Stimulated activated CD4-positive, alpha-beta T cell treated with anti-CD3 and anti-CD28 coated beads, Interleukin-1b, Interleukin-23, amount 100 ng/mL, for 4 hours (primary cell): ENCODE measurements around the gene LRRC7.

Source experiments
- DNase-seq, 2 donors: peaks; one replicate each; pipeline ENCODE4 v3.0.0-alpha.2; 2020; ENCODE audit warnings: low read depth in 2 of 2

Gene LRRC7

DNA sequence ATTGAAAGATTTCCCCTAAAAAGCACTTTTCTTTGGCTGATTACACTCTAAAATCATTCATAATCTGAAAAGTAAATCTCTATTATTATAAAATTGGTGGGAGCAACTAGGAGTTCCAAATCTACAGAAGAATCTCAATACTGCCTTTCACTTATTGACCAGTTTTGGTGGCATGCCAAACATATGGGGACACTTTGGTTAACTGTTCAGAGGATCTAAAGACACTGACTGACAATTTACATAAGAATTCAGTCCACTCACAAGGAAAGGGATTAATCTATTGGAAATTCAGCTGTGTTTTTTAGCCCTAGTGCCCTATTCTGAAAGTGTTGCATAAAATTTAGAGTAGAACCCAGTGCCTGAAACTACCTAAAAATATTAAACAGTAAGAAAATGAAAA lies 524.1 kb downstream of the LRRC7 start:
- no peak for DNase-seq

DNA sequence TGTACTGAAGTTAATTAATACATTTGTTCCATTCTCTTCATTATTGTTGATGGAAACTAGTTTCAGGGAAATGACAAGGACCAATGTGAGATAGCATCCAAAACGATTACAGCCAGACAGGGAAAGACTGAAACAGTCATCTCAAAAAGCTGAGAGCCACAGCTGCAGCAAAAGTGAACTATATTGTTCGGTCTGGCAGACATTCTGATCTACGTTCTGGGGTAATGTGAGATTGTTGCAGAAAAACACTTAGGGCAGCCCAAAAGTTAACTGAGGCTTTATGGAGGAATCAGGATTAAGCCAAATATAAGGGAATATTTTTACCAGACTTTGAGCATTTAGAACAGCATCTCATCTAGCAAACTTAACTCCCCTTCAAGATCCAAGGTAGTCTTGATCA lies 524.8 kb downstream of the LRRC7 start:
- no peak for DNase-seq

DNA sequence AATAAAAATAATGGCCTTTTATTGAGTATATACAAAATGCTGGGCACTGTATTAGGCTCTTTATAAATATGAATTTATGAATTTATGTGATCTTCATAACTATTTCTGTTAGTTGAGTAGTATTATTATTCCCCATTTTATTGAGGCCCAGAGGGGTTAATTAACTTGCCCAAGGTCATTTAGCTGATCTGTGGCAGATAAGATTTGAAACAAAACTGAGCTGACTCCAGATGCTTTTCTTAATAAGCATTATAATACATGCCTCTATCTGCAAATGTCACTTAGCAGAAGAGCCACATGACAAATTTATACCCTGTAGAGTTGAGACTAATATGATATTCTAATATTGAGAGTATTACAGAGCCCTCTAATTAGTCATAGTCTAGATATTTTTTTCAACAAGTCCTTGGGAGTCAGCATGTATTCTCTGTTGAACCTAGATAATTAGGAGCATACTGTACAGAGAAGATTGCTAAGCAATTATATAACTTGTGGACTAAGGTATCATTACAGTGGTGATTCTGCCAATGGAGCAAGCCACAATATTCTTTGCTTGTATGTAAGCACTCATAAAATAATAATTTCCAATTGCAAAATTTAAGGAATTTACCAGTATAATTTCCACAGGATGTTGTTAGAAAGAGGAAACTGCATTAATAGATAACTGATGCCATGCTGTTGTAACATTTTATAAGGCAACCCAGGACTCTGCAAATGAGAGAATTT lies 525.7 kb downstream of the LRRC7 start:
- DNase-seq: no peak

- no peak for DNase-seq
Observed at GRCh38 chr1:70101231-70101630, 533.5 kb downstream of the LRRC7 start.

DNA sequence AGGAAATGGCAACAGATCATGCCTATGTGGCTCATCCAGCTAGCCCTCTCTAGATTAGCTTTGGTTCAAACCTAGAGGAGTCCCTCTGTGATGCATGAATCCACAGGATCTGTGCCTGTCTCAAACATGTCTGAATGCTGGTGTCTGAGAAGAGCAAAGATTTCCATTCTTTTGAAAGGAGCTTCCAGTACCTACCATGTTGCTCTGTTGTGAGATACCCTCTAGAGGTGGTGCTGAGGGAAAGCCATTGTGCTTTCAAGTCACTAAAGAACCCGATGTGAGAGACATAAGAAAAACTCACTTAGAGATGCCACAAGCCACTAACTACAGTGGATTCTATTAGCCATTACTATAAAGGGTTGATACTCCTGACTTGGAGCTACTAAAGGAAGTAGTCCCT lies 534.1 kb downstream of the LRRC7 start:
- DNase-seq: no peak

DNA sequence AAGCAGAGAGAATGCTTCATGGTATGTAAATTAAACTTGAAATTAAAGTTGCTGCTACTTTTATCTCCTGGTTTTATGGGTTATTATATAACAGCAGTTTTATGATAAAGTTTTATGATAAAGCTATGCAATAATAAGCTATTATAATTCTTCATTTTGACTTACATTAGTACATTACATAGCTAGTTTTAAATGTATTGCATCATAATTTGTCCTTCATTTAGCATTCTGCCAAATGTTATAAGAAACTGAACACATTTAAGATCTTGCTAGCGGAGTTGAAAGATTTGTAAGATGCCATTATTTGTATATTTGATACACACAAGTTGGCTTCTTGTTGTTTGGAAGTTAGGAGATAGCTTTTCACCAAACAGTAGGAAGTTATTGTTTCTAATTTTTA lies 536.0 kb downstream of the LRRC7 start:
- DNase-seq: no peak

DNA sequence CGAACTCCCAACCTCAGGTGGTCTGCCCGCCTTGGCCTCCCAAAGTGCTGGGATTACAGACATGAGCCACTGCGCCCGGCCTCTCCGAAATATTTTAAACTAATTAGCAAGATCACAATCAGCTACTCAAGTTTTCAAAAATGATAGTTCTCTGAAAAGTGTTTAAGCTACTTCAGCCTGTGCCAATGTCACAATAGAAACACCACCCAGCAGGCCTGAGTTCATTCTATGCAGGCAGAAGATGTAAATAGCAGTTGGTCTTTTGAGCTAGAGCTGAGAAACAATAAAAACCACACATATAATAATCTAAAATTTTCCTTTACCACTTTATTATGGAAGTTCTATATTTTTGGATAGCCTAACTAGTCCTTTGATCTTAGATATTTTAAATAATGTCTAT lies 541.5 kb downstream of the LRRC7 start:
- no peak for DNase-seq

- no peak for DNase-seq
Observed at GRCh38 chr1:70112838-70113237, 545.1 kb downstream of the LRRC7 start.

- no peak for DNase-seq
Observed at GRCh38 chr1:70115315-70115714, 547.6 kb downstream of the LRRC7 start.

DNA sequence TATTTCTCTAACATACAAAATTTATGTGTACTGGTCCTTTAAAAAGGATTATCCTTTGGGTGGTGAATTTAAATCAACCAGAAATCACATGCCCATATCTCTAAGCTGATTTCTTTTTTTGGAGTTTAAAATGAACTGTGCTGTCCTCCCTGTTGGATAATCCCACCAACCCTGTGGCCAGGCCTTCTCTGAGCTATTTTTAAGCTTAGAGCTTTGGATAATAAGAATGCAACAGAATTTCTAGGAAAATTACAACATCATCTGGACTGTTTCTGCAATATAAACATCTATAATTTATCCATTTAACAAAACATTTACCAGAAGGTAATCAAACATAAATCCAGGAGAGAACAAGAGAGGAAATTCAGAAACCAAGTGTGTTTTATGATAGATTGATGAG lies 549.3 kb downstream of the LRRC7 start:
- no peak for DNase-seq

DNA sequence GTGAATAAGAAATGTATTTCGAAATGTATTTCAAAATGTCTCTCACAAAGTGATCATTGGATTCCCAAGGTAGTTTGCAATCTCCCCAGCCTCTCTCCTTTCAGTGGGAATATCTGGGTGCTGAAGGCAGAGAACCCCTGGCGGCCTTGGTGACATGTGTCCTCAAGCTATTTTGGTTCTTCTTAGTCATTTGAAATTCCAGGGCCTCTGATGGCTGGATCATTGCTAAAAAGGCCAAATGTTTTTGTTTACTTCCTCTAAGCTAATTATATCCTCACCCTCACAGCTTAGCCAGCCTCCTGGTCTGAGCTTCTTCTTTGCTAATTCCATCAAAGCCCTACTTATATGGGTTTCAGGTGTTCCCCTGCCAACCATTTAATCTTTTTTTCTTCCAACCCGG lies 566.4 kb downstream of the LRRC7 start:
- DNase-seq: no peak

DNA sequence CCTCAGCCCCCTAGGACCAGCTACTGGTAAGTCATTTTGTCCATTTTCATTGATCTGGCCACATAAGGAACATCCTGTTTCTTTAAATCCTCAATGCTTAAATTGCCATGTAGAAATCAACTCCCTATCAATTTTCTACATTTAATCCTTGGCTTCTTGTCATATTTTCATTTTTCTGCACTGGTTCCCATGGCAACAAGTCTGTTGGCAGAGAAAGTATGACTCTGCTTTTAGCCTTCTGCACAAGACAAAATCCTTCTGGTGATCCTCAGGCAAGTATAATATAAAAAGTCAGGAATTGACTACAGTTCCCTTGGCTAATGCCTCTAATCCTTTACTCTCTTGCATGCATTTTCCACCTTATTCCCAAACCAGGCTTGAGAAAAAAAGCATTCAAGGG lies 572.6 kb downstream of the LRRC7 start:
- no peak for DNase-seq

DNA sequence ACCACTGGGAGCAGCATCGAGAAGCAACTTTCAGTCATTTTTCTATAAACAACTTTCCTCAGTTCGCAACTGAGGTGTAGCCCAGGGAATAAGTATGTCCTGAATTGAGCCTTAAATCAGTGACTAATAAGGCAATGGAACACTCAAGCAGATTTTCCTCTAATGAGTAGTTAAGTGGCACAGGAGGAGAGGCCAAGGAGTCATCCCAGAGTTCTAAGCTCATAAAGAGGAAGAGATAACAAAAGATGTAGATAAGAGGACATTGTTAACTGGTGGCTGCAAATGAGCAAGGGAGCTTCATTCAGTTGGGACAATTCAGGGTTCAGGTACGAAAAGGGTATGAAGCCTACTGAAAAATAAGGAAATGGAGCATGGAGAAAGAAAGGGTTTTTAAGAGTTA lies 573.2 kb downstream of the LRRC7 start:
- DNase-seq: no peak

DNA sequence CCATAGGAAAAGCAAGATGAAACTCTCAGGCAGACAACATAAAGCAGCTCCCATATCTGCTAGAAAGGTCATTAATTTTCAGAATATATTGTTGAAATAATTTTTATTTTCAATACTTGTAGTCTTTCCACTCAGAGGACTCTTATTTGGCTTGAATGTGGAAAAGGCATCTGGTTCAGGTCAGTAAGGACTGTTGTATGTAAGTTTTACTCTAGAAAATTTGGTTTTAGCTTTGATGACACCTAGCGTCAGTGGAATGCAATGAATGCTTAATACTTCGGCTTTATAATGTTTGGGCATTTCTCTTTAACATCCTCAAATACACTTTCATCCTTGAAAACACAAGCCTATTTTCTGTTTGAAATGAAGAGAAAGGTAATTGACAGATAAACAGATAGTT lies 574.4 kb downstream of the LRRC7 start:
- no peak for DNase-seq

DNA sequence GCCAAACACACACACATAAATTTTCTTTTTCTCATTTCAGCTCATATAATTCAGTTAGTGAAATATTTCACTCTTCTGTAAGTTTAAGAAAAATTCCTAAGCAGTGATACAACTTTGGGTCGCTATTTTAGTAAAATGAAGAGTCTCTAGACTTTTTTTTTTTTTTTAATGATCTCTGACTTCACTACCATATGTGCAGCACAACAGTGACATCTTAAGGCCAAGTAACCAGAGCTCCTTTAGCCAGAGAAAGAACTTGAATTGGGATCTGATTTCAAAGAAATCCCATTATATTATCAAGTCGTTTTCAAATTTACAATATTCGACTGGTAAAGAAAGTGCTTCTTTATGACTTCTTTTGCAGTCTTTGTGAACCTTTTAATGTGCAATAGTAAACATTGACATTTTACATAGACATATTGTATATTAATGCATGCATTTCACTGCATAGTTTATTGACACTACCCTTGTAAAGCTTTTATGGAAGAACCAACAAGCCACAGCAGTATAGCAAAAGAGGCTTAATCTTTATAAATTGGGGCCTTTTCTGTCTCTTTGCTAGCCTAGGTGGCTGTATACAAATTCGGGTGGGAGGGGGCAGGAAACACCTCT lies 575.4 kb downstream of the LRRC7 start:
- DNase-seq: no peak

DNA sequence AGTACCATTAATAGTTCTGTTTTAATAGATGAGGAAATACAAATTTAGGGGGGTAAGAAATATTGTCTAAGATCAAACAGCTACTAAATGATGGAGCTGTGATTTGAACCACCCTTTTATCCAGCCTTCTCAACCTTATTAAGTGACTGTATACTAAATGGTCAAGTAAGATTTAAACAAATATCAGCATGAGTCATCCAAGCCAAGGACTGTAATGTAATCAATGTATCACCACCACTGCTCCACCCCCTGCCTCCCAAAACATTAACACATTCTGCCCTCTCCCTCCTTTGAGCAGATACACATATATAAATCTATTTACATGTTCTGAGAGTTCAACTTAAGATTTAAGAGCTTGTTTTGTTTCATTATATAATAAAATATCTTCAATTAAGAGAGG lies 578.8 kb downstream of the LRRC7 start:
- DNase-seq: no peak

- DNase-seq: no peak
Observed at GRCh38 chr1:70150444-70150843, 582.7 kb downstream of the LRRC7 start.

DNA sequence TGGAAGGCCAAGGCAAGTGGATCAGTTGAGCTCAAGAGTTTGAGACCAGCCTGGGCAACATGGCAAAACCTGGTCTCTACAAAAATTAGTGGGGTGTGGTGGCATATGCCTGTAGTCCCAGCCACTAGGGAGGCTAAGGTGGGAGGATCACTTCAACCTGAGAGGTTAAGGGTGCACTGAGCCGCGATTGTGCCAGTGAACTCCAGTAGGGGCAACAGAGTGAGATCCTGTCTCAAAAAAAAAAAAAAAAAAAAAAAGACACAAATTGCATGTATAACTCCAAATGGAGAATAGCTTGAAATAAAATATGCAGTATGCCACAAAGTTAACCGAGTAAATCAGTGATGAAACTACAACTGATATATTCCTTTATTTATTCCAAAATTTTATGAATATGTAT lies 586.0 kb downstream of the LRRC7 start:
- DNase-seq: no peak

DNA sequence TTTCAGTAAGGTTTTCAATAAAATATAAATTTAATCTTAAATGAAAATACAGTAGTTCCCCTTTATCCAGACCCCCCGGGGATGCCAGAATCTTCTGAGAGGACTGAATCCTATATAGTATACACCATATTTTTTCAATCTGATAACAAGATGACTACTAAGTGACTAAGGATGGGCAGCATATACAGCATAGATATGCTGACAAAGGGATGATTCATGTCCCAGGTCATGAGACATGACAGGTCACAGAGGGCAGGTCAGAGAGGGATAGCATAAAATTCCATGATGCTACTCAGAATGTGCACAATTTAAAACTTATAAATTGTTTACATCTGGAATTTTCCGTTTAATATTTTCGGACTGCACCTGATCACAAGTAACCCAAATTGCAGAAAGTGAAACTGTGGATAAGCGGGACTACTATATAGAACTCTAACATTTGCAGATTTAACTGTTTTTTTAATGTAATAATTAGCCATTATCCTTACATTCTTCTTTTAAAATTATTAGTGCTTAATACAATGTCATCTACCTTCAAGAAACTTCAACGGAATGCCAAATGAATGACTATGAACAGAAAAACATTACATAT lies 588.9 kb downstream of the LRRC7 start:
- DNase-seq: no peak

DNA sequence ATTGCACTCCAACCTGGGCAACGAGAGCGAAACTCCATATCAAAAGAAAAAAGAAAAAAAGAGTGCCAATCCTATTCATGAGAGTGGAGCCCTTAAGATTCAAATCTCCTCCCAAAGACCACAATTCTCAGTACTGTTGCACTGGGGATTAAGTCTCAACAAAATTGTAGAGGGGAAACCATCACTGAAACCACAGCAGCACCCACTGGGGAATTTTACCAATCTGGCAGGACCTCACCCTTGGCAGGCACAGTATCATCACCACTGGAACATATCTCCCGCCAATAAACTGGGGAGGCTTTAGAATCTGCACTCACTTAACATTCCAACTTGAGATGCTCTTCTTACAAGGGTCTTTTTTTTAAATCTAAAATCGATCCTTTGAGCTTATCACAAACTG lies 596.6 kb downstream of the LRRC7 start:
- DNase-seq: no peak

- DNase-seq: no peak
Observed at GRCh38 chr1:70168283-70168682, 600.6 kb downstream of the LRRC7 start.

DNA sequence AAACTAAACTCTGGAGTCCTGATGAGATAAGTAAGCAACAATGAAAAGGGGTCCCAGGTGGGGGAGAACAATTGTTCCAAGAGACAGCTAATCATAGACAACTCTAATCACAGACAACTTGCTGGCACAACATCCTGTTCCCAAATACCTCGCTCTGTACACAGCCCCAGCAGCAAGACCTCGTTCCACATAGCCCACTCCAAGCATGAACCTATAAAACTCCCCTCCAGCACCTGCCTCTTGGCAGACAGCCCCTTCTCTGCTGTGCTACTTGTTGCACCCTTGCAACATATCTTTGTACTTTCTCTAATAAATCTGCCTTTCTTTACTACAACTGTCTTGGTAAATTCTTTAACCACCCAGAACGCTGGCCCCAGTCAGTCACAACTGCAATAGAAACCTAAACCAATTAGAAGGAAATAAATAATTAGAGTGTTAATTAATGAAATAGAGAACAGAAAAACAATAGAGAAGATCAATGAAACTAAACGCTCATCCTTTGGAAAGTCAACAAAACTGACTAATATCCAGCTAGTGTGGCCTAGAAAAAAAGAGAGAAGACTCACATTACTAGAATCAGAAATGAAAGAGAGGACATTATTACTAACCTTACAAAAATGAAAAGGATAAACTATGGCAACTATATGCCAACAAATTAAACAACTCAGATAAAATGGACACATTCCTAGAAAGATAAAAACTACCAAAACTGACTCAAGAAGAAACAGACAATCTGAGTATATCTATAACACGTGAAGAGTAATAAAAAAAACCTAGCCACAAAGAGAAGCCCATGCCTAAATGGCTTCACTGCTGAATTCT lies 601.5 kb downstream of the LRRC7 start:
- no peak for DNase-seq

- DNase-seq: no peak
Observed at GRCh38 chr1:70171512-70171911, 603.8 kb downstream of the LRRC7 start.
